HCT116 (cell line): ENCODE results near the gene SLC2A13. TPM values are rescaled to one million over a fixed set of nuclear protein-coding genes. Genes with fewer than 3 reads are reported as not detected.

Experiments used
- ATAC-seq: fragments of 200-7000 bp; cut with Tn5 transposase; 2 replicates; pipeline ENCODE4 v1.9.1; 2020; ENCODE audit warnings: mild to moderate bottlenecking, moderate library complexity
- BruUV-seq: library from RNA; stranded (reverse); fragments of 400-500 nt; replicated peaks from 2 replicates; lab custom pipeline; 2021; lab: Mats Ljungman, UMichigan
- CTCF ChIA-PET: fragments of 300-600 bp; sonication (Branson Sonifier 250); formaldehyde crosslinking; loops from one replicate; lab custom pipeline; 2021; ENCODE audit warnings: antibody characterized with exemption; lab: Charles Lee
- POLR2A ChIA-PET: fragments of 300-600, 350-600 bp; sonication (Branson Sonifier 250); formaldehyde crosslinking; loops from one replicate; lab custom pipeline; 2021; ENCODE audit warnings: antibody characterized with exemption; lab: Charles Lee
- RAD21 ChIA-PET, 2 experiments: fragments of 300-600 bp; sonication (Branson Sonifier 250); formaldehyde crosslinking; loops; one replicate each; lab custom pipeline; 2023; ENCODE audit warnings: low total read pairs in 2 of 2; ENCODE audit not compliant: uncharacterized antibody in 2 of 2, unreplicated experiment in 2 of 2, low non-redundant PET in 1 of 2; lab: Charles Lee
- DNase-seq: peaks from one replicate; pipeline ENCODE4 v3.0.0-alpha.2; 2010; ENCODE audit warnings: low read depth, low spot score
- H2AFZ ChIP-seq: fragments of 200-600 bp; shearing (Covaris generic), sonication (generic); 2 replicates; pipeline ENCODE4 v1.6.1; 2017; ENCODE audit warnings: low read depth, mixed run types, mixed read lengths, antibody characterized with exemption, low read length; ENCODE audit not compliant: poor library complexity, severe bottlenecking
- H3K27ac ChIP-seq: 2 replicates; pipeline ENCODE4 v1.5.1; 2012; ENCODE audit warnings: low read depth, low read length
- H3K27me3 ChIP-seq: fragments of 200-600 bp; sonication (generic); 2 replicates; pipeline ENCODE4 v1.6.1; 2016; ENCODE audit warnings: mixed run types, low read length, mixed read lengths; ENCODE audit not compliant: insufficient read depth
- H3K36me3 ChIP-seq, 2 experiments: fragments of 200-500 bp in 1 of 2; fragments of 200-600 bp in 1 of 2; sonication (Bioruptor generic) in 1 of 2; sonication (generic) in 1 of 2; 2 replicates each; pipeline versions ENCODE4 v1.5.1 to v1.6.1; 2014 to 2016; ENCODE audit warnings: low read length in 2 of 2, inconsistent platforms in 1 of 2, mixed read lengths in 1 of 2, mixed run types in 1 of 2; ENCODE audit not compliant: insufficient read depth in 2 of 2, control insufficient read depth in 1 of 2
- H3K4me1 ChIP-seq, 2 experiments: fragments of 200-600 bp in 1 of 2; sonication (generic) in 1 of 2; 2 replicates each; pipeline versions ENCODE4 v1.5.1 to v1.6.1; 2012 to 2017; ENCODE audit warnings: low read length in 2 of 2, inconsistent platforms in 1 of 2, mild to moderate bottlenecking in 1 of 2, mixed read lengths in 1 of 2, mixed run types in 1 of 2, moderate library complexity in 1 of 2; ENCODE audit not compliant: insufficient read depth in 2 of 2, control insufficient read depth in 1 of 2
- H3K4me2 ChIP-seq: fragments of 200-600 bp; sonication (generic); 2 replicates; pipeline ENCODE4 v1.6.1; 2017; ENCODE audit warnings: mixed run types, low read length, mixed read lengths
- H3K4me3 ChIP-seq, 2 experiments: fragments of 200-600 bp in 1 of 2; sonication (generic) in 1 of 2; replicated peaks in 1 of 2; 2 replicates each; pipeline ENCODE4 v1.5.1; 2011 to 2016; ENCODE audit warnings: low read length in 2 of 2, control low read depth in 1 of 2, low read depth in 1 of 2, mild to moderate bottlenecking in 1 of 2, mixed read lengths in 1 of 2, mixed run types in 1 of 2
- H3K79me2 ChIP-seq: fragments of 200-600 bp; sonication (generic); 2 replicates; pipeline ENCODE4 v1.6.1; 2017; ENCODE audit warnings: mild to moderate bottlenecking, mixed run types, low read length, moderate library complexity, mixed read lengths; ENCODE audit not compliant: insufficient read depth
- H3K9ac ChIP-seq: fragments of 200-600 bp; sonication (generic); 2 replicates; pipeline ENCODE4 v1.6.1; 2016; ENCODE audit warnings: low read length, mixed read lengths
- H3K9me2 ChIP-seq: fragments of 200-600 bp; sonication (generic), shearing (Covaris generic); 2 replicates; pipeline ENCODE4 v1.6.1; 2017; ENCODE audit warnings: mixed run types, mild to moderate bottlenecking, moderate library complexity; ENCODE audit not compliant: insufficient read depth
- H3K9me3 ChIP-seq, 2 experiments: fragments of 200-500 bp in 1 of 2; fragments of 200-600 bp in 1 of 2; sonication (Bioruptor generic) in 1 of 2; sonication (generic) in 1 of 2; 2 replicates each; pipeline ENCODE4 v1.6.1; 2014 to 2017; ENCODE audit warnings: low read length in 2 of 2, mixed read lengths in 2 of 2, inconsistent platforms in 1 of 2, low read depth in 1 of 2, mild to moderate bottlenecking in 1 of 2, mixed run types in 1 of 2, moderate library complexity in 1 of 2; ENCODE audit not compliant: control insufficient read depth in 1 of 2, insufficient read depth in 1 of 2
- H4K20me1 ChIP-seq: fragments of 200-600 bp; sonication (generic), shearing (Covaris generic); 2 replicates; pipeline ENCODE4 v1.6.1; 2017; ENCODE audit warnings: mixed run types, mild to moderate bottlenecking, moderate library complexity; ENCODE audit not compliant: insufficient read depth
- FOSL1 ChIP-seq: IDR thresholded peaks from 2 replicates; pipeline ENCODE4 v1.6.1; 2012; ENCODE audit warnings: low read depth
- POLR2A ChIP-seq: IDR thresholded peaks from 2 replicates; pipeline ENCODE4 v1.7.0; 2011; ENCODE audit warnings: borderline replicate concordance; ENCODE audit not compliant: insufficient read depth, insufficient read length; ENCODE audit errors: extremely low read depth
- SP1 ChIP-seq: IDR thresholded peaks from 2 replicates; pipeline ENCODE4 v1.6.1; 2012; ENCODE audit warnings: low read depth
- SRF ChIP-seq: IDR thresholded peaks from 2 replicates; pipeline ENCODE4 v1.6.1; 2012; ENCODE audit warnings: low read depth
- TCF7L2 ChIP-seq: IDR thresholded peaks from 2 replicates; pipeline ENCODE4 v1.7.0; 2011; ENCODE audit warnings: borderline replicate concordance, inconsistent platforms; ENCODE audit not compliant: insufficient read depth, insufficient read length; ENCODE audit errors: extremely low read depth
- YY1 ChIP-seq: IDR thresholded peaks from 2 replicates; pipeline ENCODE4 v1.6.1; 2011; ENCODE audit warnings: low read length, low read depth, moderate library complexity, mild to moderate bottlenecking; ENCODE audit not compliant: insufficient replicate concordance; ENCODE audit errors: extremely low read depth
- ZNF274 ChIP-seq: fragments of 200-500 bp; sonication (Bioruptor generic); IDR thresholded peaks from 2 replicates; pipeline ENCODE4 v1.6.1; 2014; ENCODE audit warnings: mild to moderate bottlenecking, low read depth, low read length, inconsistent platforms
- intact Hi-C: fragments of 100-400 bp; cut with micrococcal nuclease; formaldehyde crosslinking; loops from 2 replicates; pipeline ENCODE4 v1.10.0; 2022
- total RNA-seq: library from RNA; stranded (reverse); gene quantifications from one replicate; pipeline ENCODE4 v1.2.1, GENCODE V29; 2021; ENCODE audit not compliant: unreplicated experiment
- TF ChIP-seq, protein P1 (sequence below): IDR thresholded peaks from 2 replicates; pipeline ENCODE4 v1.6.1; 2012; ENCODE audit warnings: low read depth
- TF ChIP-seq, protein P2 (sequence below): IDR thresholded peaks from 2 replicates; pipeline ENCODE4 v1.6.1; 2012
- TF ChIP-seq, protein P3 (sequence below): IDR thresholded peaks from 2 replicates; pipeline ENCODE4 v1.6.1; 2011; ENCODE audit warnings: mild to moderate bottlenecking, low read length, moderate library complexity; ENCODE audit not compliant: insufficient replicate concordance; ENCODE audit errors: extremely low read depth
- TF ChIP-seq, protein P4 (sequence below), 3 experiments: fragments of 200-600 bp in 1 of 3; sonication (generic) in 1 of 3; IDR thresholded peaks in 2 of 3; conservative IDR thresholded peaks in 1 of 3; 2 replicates each; pipeline ENCODE4 v1.5.1; 2012 to 2017; ENCODE audit warnings: low read depth in 2 of 3, low read length in 2 of 3, antibody characterized with exemption in 1 of 3, borderline replicate concordance in 1 of 3, control low read depth in 1 of 3, mild to moderate bottlenecking in 1 of 3, mixed read lengths in 1 of 3, mixed run types in 1 of 3, moderate library complexity in 1 of 3; ENCODE audit not compliant: insufficient read depth in 1 of 3

SLC2A13 gene
- total RNA-seq, 1 experiment from 2014 or later: 6.8 TPM

DNA sequence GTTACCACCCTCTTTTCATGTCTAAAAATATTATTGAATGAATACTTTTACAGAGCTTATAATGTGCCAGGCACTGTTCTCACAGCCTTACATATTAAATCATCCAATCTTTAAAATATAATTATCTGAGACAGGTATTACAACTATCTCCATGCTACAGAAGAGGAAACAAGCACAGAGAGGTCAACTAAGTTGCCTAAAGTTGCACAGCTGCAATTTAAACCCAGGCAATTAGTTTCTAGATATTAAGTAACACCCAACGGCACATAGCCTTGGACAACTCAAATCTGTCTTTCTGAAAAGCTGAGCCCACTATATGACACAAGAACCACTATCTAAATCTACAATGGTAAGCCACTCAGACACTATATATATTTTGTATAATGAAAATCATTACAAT, 92.6 kb downstream of the SLC2A13 start (continued):
- TF ChIP-seq, protein P1, sequence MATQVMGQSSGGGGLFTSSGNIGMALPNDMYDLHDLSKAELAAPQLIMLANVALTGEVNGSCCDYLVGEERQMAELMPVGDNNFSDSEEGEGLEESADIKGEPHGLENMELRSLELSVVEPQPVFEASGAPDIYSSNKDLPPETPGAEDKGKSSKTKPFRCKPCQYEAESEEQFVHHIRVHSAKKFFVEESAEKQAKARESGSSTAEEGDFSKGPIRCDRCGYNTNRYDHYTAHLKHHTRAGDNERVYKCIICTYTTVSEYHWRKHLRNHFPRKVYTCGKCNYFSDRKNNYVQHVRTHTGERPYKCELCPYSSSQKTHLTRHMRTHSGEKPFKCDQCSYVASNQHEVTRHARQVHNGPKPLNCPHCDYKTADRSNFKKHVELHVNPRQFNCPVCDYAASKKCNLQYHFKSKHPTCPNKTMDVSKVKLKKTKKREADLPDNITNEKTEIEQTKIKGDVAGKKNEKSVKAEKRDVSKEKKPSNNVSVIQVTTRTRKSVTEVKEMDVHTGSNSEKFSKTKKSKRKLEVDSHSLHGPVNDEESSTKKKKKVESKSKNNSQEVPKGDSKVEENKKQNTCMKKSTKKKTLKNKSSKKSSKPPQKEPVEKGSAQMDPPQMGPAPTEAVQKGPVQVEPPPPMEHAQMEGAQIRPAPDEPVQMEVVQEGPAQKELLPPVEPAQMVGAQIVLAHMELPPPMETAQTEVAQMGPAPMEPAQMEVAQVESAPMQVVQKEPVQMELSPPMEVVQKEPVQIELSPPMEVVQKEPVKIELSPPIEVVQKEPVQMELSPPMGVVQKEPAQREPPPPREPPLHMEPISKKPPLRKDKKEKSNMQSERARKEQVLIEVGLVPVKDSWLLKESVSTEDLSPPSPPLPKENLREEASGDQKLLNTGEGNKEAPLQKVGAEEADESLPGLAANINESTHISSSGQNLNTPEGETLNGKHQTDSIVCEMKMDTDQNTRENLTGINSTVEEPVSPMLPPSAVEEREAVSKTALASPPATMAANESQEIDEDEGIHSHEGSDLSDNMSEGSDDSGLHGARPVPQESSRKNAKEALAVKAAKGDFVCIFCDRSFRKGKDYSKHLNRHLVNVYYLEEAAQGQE: no peak
- TF ChIP-seq POLR2A: no peak
- TF ChIP-seq, protein P2, sequence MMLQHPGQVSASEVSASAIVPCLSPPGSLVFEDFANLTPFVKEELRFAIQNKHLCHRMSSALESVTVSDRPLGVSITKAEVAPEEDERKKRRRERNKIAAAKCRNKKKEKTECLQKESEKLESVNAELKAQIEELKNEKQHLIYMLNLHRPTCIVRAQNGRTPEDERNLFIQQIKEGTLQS: no peak
- no peak for TF ChIP-seq ZNF274
- TF ChIP-seq FOSL1: no peak
- TF ChIP-seq, protein P3, sequence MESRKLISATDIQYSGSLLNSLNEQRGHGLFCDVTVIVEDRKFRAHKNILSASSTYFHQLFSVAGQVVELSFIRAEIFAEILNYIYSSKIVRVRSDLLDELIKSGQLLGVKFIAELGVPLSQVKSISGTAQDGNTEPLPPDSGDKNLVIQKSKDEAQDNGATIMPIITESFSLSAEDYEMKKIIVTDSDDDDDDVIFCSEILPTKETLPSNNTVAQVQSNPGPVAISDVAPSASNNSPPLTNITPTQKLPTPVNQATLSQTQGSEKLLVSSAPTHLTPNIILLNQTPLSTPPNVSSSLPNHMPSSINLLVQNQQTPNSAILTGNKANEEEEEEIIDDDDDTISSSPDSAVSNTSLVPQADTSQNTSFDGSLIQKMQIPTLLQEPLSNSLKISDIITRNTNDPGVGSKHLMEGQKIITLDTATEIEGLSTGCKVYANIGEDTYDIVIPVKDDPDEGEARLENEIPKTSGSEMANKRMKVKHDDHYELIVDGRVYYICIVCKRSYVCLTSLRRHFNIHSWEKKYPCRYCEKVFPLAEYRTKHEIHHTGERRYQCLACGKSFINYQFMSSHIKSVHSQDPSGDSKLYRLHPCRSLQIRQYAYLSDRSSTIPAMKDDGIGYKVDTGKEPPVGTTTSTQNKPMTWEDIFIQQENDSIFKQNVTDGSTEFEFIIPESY: no peak
- no peak for TF ChIP-seq TCF7L2

DNA sequence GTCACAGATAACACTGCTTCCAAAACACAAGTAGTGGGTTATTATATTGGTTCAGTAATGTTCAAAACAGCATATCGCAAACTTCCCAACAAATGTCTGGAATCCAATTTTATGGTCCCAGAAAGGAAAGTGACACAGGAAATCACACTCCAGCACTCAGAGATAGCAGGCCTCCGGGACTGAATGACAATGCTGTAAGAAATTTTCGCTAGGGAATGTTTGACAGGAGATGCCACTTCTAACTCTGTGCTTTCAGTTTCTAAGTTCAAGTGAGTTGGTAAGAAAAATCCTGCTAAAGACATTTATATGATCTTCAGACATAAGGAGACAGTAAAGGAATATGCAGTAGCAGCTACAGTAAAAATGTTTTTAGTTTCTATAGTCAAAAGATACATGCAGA, 93.2 kb downstream of the SLC2A13 start:
- no peaks in the 10 kb centered on the region for H4K20me1 ChIP-seq
- H3K9me2 ChIP-seq: no peaks in the 10 kb centered on the region
- no peak for ATAC-seq
- RAD21 ChIA-PET: no interaction called here
- no peak overlapping the region for H3K9ac ChIP-seq
- H2AFZ ChIP-seq: no peak overlapping the region
- no peaks in the 10 kb centered on the region for H3K9me3 ChIP-seq
- H3K4me1 ChIP-seq: peaks cover 0 to 6% of the 10 kb centered on the region in 2 experiments; a peak in 1 of 4 replicates
- no TSS peak for BruUV-seq
- no peak overlapping the region for H3K4me2 ChIP-seq
- TF ChIP-seq YY1 (no peak), SRF (no peak), FOSL1 (no peak), SP1 (no peak), TCF7L2 (no peak)
- TF ChIP-seq, protein P4, sequence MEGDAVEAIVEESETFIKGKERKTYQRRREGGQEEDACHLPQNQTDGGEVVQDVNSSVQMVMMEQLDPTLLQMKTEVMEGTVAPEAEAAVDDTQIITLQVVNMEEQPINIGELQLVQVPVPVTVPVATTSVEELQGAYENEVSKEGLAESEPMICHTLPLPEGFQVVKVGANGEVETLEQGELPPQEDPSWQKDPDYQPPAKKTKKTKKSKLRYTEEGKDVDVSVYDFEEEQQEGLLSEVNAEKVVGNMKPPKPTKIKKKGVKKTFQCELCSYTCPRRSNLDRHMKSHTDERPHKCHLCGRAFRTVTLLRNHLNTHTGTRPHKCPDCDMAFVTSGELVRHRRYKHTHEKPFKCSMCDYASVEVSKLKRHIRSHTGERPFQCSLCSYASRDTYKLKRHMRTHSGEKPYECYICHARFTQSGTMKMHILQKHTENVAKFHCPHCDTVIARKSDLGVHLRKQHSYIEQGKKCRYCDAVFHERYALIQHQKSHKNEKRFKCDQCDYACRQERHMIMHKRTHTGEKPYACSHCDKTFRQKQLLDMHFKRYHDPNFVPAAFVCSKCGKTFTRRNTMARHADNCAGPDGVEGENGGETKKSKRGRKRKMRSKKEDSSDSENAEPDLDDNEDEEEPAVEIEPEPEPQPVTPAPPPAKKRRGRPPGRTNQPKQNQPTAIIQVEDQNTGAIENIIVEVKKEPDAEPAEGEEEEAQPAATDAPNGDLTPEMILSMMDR (IDR thresholded peaks at IDR 0.05 in 2 of 3, conservative IDR thresholded peaks at IDR 0.05 in 1 of 3; ENCODE audit: borderline replicate concordance in 1 of 3, insufficient read depth in 1 of 3, low read depth in 2 of 3, low read length in 2 of 3): no peak
- no peak overlapping the region for H3K4me3 ChIP-seq
- H3K79me2 ChIP-seq: no peaks in the 10 kb centered on the region
- H3K27me3 ChIP-seq: no peaks in the 10 kb centered on the region
- CTCF ChIA-PET: interaction anchor here (1.3 to 3.0 kb wide), 2 partner anchors 301 to 321 kb away, joined by 3 to 22 read pairs; no protein-coding TSS in a partner anchor
- POLR2A ChIA-PET: no interaction called here
- DNase-seq: no peak
- intact Hi-C loops: no loop called here
- H3K36me3 ChIP-seq: no peaks in the 10 kb centered on the region
- no peak overlapping the region for H3K27ac ChIP-seq
